HG03066 (cell line): Measurements from ENCODE around the gene SLC25A4.

ENCODE experiments used
- ATAC-seq: cut with Tn5 transposase; IDR thresholded peaks from one replicate; pipeline ENCODE4 v1.9.1; 2021; ENCODE audit warnings: low read depth; ENCODE audit not compliant: unreplicated experiment

Gene SLC25A4

GRCh38 chr4:185119927-185120630, 23.0 kb upstream of the SLC25A4 start:
- no peak for ATAC-seq

- ATAC-seq, result no peak
Observed at GRCh38 chr4:185120631-185120946, 22.5 kb upstream of the SLC25A4 start.

DNA sequence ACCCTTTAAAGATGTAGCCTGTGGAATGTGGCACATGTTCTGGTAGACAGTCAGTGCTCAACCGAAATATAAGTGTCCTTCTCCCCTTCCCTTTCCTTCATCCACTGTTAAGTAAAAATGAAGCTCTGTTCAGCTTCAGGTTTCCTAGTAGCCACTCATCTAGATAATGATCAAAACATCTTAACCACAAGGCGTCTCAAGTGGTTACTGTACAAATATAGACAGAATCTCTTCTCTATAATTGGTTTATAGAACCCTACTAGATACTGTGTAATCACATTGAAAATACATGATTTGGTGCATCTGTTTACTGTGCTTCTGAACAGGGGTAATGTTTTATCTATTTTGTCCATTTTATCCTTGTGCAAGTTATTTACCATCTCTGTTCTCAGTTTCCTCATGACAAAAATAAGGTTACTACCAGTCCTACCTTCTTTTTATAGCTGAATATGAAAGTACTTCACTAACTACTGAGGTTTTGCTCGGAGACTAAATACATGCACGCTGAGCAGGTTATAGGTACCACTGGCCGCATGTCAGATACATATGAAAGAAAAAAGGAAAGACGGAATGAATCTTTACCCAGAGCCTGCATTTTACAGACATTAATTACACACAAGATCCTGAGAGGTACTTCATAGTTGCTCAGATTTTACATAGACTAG, 20.3 kb upstream of the SLC25A4 start:
- ATAC-seq, result peak; percentile 70

DNA sequence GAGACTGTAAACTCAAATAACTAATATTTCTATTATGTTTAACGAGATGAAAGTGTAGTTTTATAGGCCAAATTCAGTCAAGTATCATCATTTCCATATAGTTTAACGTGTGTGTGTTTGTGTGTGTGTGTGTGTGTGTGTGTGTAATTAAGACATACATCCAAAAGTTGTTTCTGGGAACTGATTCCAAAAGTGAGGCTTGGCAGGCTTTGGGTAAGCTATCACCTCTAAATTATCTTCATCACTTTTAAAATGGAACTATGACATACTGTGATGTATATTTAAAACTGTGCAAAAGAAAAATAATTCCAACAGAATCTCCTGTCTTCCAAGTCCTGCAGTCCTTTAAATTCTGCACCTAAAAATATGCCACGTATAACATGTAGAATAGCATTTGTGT, 19.1 kb upstream of the SLC25A4 start:
- ATAC-seq, result no peak

DNA sequence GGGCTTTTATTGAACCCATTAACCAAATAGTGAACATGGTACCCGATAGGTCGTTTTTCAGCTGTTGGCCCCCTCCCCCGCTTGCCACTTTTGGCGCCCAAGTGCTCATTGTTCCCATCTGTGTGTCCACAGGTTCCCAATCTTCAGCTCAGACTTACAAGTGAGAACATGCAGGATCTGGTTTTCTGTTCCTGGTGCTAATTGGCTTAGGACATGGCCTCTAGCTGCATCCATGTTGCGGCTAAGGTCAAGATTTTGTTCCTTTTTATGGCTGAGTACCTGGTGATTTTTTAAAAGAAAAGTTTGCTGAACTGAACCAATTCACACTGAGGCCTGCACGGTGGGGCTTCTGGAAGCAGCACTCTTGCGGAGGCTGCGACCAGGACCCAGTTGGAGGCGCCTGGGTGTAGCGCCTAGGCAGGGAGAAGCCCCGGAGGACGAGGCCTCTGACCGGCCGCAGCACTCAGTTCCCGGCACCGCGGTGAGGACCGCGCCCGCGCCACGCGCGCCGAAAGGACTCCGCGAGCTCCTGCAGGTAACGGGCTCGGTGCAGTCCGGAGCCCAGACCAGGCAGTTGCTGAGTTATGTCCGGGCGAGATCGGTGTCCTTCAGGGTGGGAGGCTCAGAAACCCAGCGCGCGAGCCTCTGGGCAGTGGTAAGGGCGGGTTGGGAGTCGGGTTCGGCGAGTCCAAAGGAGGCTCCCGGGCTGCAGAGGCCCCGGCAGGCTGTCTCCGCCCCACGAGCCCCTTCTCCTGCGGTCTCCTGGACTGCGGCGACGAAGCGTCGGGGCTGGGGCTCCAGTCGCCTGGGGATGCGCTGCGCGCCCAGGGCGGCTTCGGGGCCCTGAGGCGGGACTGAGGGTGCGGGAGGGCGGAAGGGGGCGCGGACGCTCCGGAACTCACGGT, 15.8 kb upstream of the SLC25A4 start:
- ATAC-seq, result no peak

GRCh38 chr4:185128272-185129119, 14.6 kb upstream of the SLC25A4 start:
- no peak for ATAC-seq

DNA sequence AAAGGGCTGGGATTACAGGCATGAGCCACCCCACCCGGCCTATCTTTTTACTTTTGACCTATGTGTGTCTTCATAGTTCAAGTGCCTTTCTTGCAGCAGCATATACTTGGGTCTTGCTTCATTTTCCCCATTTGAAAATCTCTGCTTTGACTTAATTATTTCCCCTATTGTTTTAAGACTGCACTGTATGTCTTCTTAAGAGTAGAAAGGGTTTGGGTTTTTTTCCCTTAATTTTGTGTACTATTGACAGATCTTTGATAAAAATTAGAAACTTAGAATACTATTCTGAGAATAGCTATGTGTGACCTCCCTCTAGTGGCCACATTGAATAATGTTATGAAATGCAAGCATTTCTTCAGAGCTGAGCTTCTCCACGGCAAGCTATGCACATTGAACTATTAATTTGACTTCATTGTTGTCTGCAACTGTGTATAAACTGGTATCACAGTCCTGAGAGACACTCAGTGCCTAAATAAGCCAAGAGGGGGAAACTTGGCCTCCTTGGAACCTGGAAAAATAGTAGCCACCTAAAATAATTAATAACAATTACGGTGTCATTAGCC, 8.7 kb upstream of the SLC25A4 start:
- peak; percentile 54 for ATAC-seq

GRCh38 chr4:185137233-185137925, 5.7 kb upstream of the SLC25A4 start:
- ATAC-seq, result no peak

DNA sequence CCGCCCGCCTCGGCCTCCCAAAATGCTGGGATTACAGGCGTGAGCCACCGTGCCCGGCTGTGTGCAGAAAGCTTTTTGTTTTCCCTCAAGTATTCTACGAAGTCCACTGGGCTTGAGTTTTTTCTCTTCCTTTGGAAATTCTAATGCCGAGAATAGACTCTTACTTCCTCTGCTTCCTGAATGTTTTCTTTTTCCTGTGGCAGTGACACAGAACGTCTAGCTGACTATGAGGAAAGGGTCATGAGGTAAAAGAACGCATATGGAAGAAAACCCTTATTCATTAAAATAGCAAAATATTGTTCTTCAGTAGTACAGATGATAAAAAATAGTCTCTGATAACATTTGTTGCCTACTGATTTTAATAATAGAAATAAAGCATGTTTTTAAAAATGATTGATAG, 4.9 kb upstream of the SLC25A4 start:
- no peak for ATAC-seq

GRCh38 chr4:185139736-185140135, 3.3 kb upstream of the SLC25A4 start:
- no peak for ATAC-seq

DNA sequence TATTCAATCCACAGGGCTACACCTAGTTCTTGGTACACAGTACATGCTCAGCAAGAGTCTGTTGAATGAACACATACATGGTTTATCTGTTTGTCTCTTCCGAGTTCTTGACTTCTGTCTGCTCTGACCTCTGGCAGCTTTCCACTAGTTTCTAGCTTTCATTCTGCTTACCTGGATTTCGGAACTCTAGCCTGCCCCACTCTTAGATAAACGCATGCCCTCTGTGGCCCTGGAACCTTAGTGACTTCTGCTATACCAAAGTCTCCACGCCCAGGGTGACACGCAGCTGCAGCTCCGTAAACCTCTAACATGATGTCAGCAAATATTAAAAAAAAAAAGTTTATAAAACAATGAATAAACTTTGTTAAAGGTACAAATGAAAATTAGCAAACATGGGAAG, 1.3 kb upstream of the SLC25A4 start:
- ATAC-seq, result no peak

DNA sequence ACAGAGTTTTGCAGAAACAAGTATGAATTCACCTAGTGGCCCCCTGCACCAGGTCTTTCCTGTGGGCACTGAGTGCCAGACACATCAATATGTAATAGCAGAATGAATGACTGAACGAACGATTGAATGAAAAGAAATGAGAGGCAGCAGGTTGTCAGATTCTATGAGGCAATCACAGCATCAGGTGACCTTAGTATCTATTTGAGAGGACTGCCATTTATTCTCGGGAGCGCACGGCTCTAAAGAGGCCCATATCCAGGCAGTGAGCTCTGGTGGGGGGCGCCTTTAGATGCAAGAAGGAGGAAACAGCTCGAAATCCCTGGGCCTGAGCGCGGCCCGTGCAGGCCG, 528 bp upstream of the SLC25A4 start:
- no peak for ATAC-seq

DNA sequence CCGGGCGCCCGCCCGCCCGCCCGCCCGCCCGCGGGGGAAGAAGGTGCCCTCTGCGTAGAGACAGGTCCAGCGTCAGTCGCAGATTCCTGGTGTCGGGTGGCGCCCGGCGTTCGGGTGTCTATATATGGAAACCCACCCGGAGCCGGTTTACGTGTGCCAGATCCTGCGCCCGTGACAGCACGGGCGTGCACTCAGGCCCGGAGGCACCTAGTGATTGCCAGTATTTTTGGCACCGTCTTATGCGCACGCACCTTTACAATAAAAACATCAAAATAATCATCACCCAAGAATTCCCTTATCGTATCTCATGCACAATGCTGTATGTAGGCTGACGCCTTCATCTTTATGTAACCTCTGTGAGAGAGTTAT, 519 bp downstream of the SLC25A4 start:
- peak; percentile 24 for ATAC-seq

GRCh38 chr4:185144601-185145240, 1.7 kb downstream of the SLC25A4 start:
- ATAC-seq, result no peak

DNA sequence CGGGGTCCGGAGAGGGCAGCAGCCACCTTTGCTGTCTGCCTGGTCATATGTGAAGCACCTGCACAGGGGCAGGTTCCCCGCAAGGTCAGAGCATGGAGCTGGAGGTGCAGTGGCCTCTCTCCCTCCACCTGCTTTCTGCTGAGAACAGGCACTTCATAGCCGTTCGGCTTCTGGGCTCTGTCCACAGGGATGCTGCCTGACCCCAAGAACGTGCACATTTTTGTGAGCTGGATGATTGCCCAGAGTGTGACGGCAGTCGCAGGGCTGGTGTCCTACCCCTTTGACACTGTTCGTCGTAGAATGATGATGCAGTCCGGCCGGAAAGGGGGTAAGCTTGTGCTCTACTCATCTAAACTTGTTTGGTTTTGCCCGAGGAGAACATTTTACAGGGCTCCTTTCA, 2.5 kb downstream of the SLC25A4 start:
- ATAC-seq, result no peak

DNA sequence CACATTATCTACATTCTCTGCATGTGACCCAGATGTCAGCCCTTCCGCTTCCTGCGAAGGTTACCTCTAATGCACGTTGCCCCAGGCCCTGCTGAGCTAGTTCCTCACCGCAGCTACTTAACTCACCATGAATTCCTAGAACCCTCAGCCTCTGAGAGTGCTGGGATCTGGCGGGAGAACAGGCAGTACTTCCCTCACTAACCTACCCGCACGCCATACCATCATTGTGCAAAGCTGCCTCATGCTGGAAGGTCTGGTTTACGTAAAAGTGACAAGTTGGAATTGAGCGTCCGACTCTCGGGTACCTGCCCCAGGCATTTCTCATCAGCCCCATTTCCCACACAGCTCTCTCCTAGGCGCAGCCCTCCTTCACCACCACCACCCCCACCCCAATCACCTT, 6.3 kb downstream of the SLC25A4 start:
- ATAC-seq, result no peak

GRCh38 chr4:185151296-185151695, 8.2 kb downstream of the SLC25A4 start:
- no peak for ATAC-seq

DNA sequence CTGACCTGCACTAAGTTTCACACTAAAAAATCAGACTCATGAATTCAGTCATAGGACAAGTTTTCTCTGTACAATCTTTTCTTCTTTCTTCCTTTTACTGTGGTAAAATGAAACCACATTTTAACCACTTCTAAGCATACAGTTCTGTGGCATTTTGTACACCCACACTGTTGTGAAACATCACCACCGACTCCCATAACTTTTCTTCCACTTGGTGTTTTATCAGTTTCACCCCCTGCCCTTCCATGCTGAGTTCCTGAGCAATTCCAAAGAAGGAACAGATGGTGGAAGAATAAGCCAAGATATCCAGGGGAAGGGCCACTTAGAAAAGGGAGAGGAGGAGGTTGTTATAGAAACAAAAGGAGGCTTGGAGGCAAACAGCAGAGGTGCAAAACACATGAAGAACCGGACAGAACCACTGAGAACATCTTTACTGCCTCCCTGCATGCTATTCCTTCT, 22.6 kb downstream of the SLC25A4 start:
- ATAC-seq, result peak; percentile 95

GRCh38 chr4:185167234-185167633, 24.2 kb downstream of the SLC25A4 start:
- ATAC-seq, result no peak
